IMR-90 (cell line): ENCODE measurements around the gene IQCB1. TPM values are rescaled to one million over a fixed set of nuclear protein-coding genes. Genes with fewer than 3 reads are reported as not detected.

Experiments used
- ATAC-seq: fragments of 200-7000 bp; cut with Tn5 transposase; 2 replicates; pipeline ENCODE4 v1.9.1; 2020; ENCODE audit warnings: low read depth, mild to moderate bottlenecking, moderate library complexity
- BruUV-seq: library from RNA; stranded (reverse); fragments of 400-500 nt; replicated peaks from 2 replicates; lab custom pipeline; 2021; lab: Mats Ljungman, UMichigan
- CTCF ChIA-PET: fragments of 300-600 bp; formaldehyde crosslinking; extraction: SDS; loops from one replicate; lab custom pipeline; 2021; ENCODE audit warnings: antibody characterized with exemption; lab: Yijun Ruan, JAX
- POLR2A ChIA-PET: fragments of 300-600 bp; sonication (Branson Sonifier 250); formaldehyde crosslinking; loops from one replicate; lab custom pipeline; 2022; ENCODE audit warnings: antibody characterized with exemption; ENCODE audit not compliant: unreplicated experiment; lab: Charles Lee
- DNase-seq: peaks from one replicate; pipeline ENCODE4 v3.0.0; 2013
- H2AFZ ChIP-seq: replicated peaks from 2 replicates; pipeline ENCODE3; 2013; ENCODE audit warnings: low read length, mild to moderate bottlenecking; ENCODE audit not compliant: poor library complexity
- H2AK5ac ChIP-seq: 2 replicates; pipeline ENCODE4 v1.6.1; 2013; ENCODE audit warnings: low read depth, low read length, inconsistent platforms
- H2AK9ac ChIP-seq: replicated peaks from 2 replicates; pipeline ENCODE3; 2013; ENCODE audit warnings: mild to moderate bottlenecking, low read depth, low read length, moderate library complexity; ENCODE audit not compliant: poor library complexity
- H2BK120ac ChIP-seq: 2 replicates; pipeline ENCODE4 v1.6.1; 2013; ENCODE audit warnings: low read depth, low read length, inconsistent platforms
- H2BK15ac ChIP-seq: 3 replicates; pipeline ENCODE4 v1.6.1; 2013; ENCODE audit warnings: low read depth, low read length, inconsistent platforms
- H2BK20ac ChIP-seq: 2 replicates; pipeline ENCODE4 v1.6.1; 2013; ENCODE audit warnings: low read depth, mild to moderate bottlenecking, inconsistent platforms, low read length, moderate library complexity
- H2BK5ac ChIP-seq: 2 replicates; pipeline ENCODE4 v1.6.1; 2013; ENCODE audit warnings: mild to moderate bottlenecking, low read depth, low read length, inconsistent platforms; ENCODE audit not compliant: poor library complexity, severe bottlenecking
- H3K14ac ChIP-seq: replicated peaks from 2 replicates; pipeline ENCODE4 v1.6.1; 2013; ENCODE audit warnings: low read depth, low read length, inconsistent platforms
- H3K18ac ChIP-seq: 2 replicates; pipeline ENCODE4 v1.6.1; 2013; ENCODE audit warnings: low read depth, low read length, control low read depth
- H3K23ac ChIP-seq: 2 replicates; pipeline ENCODE4 v1.6.1; 2013; ENCODE audit warnings: low read depth, low read length, inconsistent platforms
- H3K27ac ChIP-seq: 2 replicates; pipeline ENCODE4 v1.5.1; 2013; ENCODE audit warnings: mild to moderate bottlenecking, control low read depth, low read length; ENCODE audit not compliant: insufficient read depth
- H3K27me3 ChIP-seq: 2 replicates; pipeline ENCODE4 v1.6.1; 2013; ENCODE audit warnings: low read length; ENCODE audit not compliant: control insufficient read depth, insufficient read depth
- H3K36me3 ChIP-seq: 2 replicates; pipeline ENCODE4 v1.6.1; 2013; ENCODE audit warnings: low read length, mixed read lengths; ENCODE audit not compliant: control insufficient read depth, insufficient read depth
- H3K4ac ChIP-seq: 2 replicates; pipeline ENCODE4 v1.6.1; 2013; ENCODE audit warnings: low read depth, low read length, inconsistent platforms
- H3K4me1 ChIP-seq: 2 replicates; pipeline ENCODE4 v1.6.1; 2013; ENCODE audit warnings: low read length, mixed read lengths; ENCODE audit not compliant: control insufficient read depth, insufficient read depth
- H3K4me2 ChIP-seq: 2 replicates; pipeline ENCODE4 v1.6.1; 2013; ENCODE audit warnings: low read depth, mild to moderate bottlenecking, control low read depth, low read length, moderate library complexity
- H3K4me3 ChIP-seq: 2 replicates; pipeline ENCODE4 v1.5.1; 2013; ENCODE audit warnings: low read depth, mild to moderate bottlenecking, control low read depth, low read length, moderate library complexity; ENCODE audit not compliant: insufficient read depth
- H3K56ac ChIP-seq: 2 replicates; pipeline ENCODE4 v1.6.1; 2013; ENCODE audit warnings: low read length, inconsistent platforms; ENCODE audit not compliant: insufficient read depth; ENCODE audit errors: extremely low read depth
- H3K79me1 ChIP-seq, 2 experiments: 2 replicates each; pipeline ENCODE4 v1.6.1; 2013; ENCODE audit warnings: low read length in 2 of 2, inconsistent platforms in 1 of 2, low read depth in 1 of 2
- H3K9ac ChIP-seq: 2 replicates; pipeline ENCODE4 v1.6.1; 2013; ENCODE audit warnings: low read depth, low read length, control low read depth
- H3K9me1 ChIP-seq: 2 replicates; pipeline ENCODE4 v1.6.1; 2013; ENCODE audit warnings: low read length, inconsistent platforms; ENCODE audit not compliant: insufficient read depth
- H3K9me3 ChIP-seq: 2 replicates; pipeline ENCODE4 v1.6.1; 2013; ENCODE audit warnings: low read length; ENCODE audit not compliant: control insufficient read depth, insufficient read depth
- H4K20me1 ChIP-seq: 2 replicates; pipeline ENCODE4 v1.6.1; 2013; ENCODE audit warnings: low read length, inconsistent platforms; ENCODE audit not compliant: insufficient read depth
- H4K5ac ChIP-seq: 2 replicates; pipeline ENCODE4 v1.6.1; 2013; ENCODE audit warnings: mild to moderate bottlenecking, low read depth, low read length, control low read depth
- H4K8ac ChIP-seq, 2 experiments: 2 replicates each; pipeline ENCODE4 v1.6.1; 2013; ENCODE audit warnings: low read depth in 2 of 2, low read length in 2 of 2, control low read depth in 1 of 2, inconsistent platforms in 1 of 2
- H4K91ac ChIP-seq: 2 replicates; pipeline ENCODE4 v1.6.1; 2013; ENCODE audit warnings: low read depth, low read length, inconsistent platforms; ENCODE audit not compliant: insufficient read depth
- POLR2A ChIP-seq: IDR thresholded peaks from 2 replicates; pipeline ENCODE4 v1.6.1; 2012; ENCODE audit warnings: mild to moderate bottlenecking, low read depth, low read length
- dilution Hi-C: fragments of 300-500 bp; cut with HindIII; formaldehyde crosslinking; loops from one replicate; pipeline ENCODE4 v1.14.3; 2018; ENCODE audit warnings: low sequenced_read_pairs; ENCODE audit not compliant: unreplicated experiment
- in situ Hi-C: fragments of 300-500 bp; cut with MboI; formaldehyde crosslinking; loops from 3 replicates; pipeline ENCODE4 v1.14.3; 2019; ENCODE audit warnings: low sequenced_read_pairs, inconsistent platforms, mixed read lengths
- intact Hi-C: fragments of 100-400 bp; cut with micrococcal nuclease; formaldehyde crosslinking; loops from 2 replicates; pipeline ENCODE4 v1.10.0; 2022
- polyA plus RNA-seq, 3 experiments: library from polyadenylated mRNA; depleted of rRNA; stranded (reverse); fragments of >200 nt; gene quantifications; 2 replicates each; pipeline ENCODE4 v1.2.3, GENCODE V29; 2012; ENCODE audit warnings: low replicate concordance in 1 of 3
- total RNA-seq: library from RNA; depleted of rRNA; stranded (reverse); fragments of >200 nt; gene quantifications from 2 replicates; pipeline ENCODE4 v1.2.3, GENCODE V29; 2012

IQCB1 gene
- total and polyA plus RNA-seq, 2 of the 4 experiments (the other 2 are of a cell fraction) = 13.5 to 18.3 TPM

DNA sequence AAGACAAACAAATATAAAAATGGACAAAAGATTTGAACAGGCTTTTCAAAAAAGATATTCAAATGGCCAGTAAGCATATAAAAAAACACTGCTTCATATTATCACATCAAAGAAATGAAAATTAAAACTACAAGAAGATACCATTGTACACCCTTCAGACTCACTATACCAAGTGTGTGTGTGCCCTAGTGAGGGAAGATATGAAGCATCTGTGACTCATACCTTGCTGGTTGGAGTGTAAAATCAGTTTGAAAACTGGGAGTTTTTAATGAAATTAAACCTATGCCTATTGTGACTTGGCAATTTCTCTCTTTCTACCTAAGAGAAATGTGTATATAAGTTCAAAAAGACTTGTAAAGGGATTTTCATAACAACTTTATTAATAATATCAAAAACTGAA is 35.9 kb upstream of the IQCB1 start:
- Histone ChIP-seq H4K91ac (no peak overlapping the region), H3K36me3 (no peaks in the 10 kb centered on the region), H3K9me1 (no peaks in the 10 kb centered on the region), H2BK120ac (no peak overlapping the region), H3K9me3 (no peaks in the 10 kb centered on the region), H3K4me3 (no peak overlapping the region), H4K8ac (no peak overlapping the region), H3K4ac (no peak overlapping the region), H3K14ac (no peak overlapping the region), H3K18ac (no peak overlapping the region), H2AK5ac (no peak overlapping the region), H2AK9ac (no peak overlapping the region), H3K27ac (no peak overlapping the region), H2BK20ac (no peak overlapping the region), H3K23ac (no peak overlapping the region), H4K5ac (no peak overlapping the region), H3K4me2 (no peak overlapping the region), H2AFZ (no peak overlapping the region), H3K56ac (no peak overlapping the region), H3K9ac (no peak overlapping the region), H4K20me1 (no peaks in the 10 kb centered on the region), H3K4me1 (no peaks in the 10 kb centered on the region), H3K27me3 (no peaks in the 10 kb centered on the region), H2BK15ac (no peak overlapping the region), H2BK5ac (no peak overlapping the region), H3K79me1 (no peaks in the 10 kb centered on the region)
- no TSS peak for BruUV-seq
- intact Hi-C loops (no loop called here), dilution Hi-C loops (no loop called here), in situ Hi-C loops (no loop called here)
- no peak for TF ChIP-seq POLR2A
- DNase-seq = peak; percentile 4
- ChIA-PET CTCF (no interaction called here), POLR2A (interaction anchor here (0.6 kb wide), 1 partner anchor 1675 kb away, joined by 3 read pairs; no protein-coding TSS in a partner anchor)
- no peak for ATAC-seq
